ENCODE data around the gene HOXB7.

DNA sequence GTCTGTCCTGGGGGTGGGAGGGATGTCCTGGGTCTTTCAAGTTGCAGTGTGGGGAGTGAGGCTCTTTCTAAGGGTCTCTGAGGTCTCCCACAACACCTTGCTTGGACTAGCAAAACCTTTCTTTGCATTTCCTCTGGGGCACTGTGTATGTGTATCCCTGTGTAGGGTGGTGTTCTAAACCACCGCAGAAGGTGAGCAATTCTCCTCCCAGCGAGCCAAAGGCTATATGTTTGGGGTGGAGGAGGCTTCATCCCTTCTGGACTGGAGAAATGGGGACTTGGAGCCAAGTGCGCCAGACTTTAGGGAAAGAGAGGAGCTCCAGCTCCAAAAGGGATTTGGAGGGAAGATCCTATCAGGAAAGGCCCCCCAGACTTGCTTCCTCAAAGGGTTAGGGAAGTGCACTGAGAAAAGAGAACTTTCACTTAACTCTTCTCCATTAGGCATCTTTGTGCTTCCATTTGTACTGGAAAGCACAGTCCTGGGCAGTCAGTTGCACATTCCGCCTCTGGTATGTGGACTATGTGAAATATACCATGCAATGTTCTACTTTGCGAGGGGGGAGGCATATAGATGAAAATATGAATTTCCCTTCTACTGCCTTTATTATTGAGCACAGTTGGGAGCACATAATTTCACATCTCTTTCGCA lies 34.2 kb upstream of the HOXB7 start:
- TF ChIP-seq, protein P1, sequence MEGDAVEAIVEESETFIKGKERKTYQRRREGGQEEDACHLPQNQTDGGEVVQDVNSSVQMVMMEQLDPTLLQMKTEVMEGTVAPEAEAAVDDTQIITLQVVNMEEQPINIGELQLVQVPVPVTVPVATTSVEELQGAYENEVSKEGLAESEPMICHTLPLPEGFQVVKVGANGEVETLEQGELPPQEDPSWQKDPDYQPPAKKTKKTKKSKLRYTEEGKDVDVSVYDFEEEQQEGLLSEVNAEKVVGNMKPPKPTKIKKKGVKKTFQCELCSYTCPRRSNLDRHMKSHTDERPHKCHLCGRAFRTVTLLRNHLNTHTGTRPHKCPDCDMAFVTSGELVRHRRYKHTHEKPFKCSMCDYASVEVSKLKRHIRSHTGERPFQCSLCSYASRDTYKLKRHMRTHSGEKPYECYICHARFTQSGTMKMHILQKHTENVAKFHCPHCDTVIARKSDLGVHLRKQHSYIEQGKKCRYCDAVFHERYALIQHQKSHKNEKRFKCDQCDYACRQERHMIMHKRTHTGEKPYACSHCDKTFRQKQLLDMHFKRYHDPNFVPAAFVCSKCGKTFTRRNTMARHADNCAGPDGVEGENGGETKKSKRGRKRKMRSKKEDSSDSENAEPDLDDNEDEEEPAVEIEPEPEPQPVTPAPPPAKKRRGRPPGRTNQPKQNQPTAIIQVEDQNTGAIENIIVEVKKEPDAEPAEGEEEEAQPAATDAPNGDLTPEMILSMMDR (IDR thresholded peaks at IDR 0.05): no peak
- TF ChIP-seq POLR2AphosphoS5 (IDR thresholded peaks at IDR 0.05): no peak
- no peak for TF ChIP-seq POLR2A (IDR thresholded peaks at IDR 0.05)

All from sigmoid colon (tissue), 4 donors.